HG02763 (cell line): ENCODE data around the gene HLA-DQB1.
"Not testable (repeated sequence)": the region's sequence is repeated elsewhere in the genome, so short reads cannot be mapped to it uniquely, and the experiment has no call there.

ENCODE experiments used
- ATAC-seq: cut with Tn5 transposase; IDR thresholded peaks from one replicate; pipeline ENCODE4 v1.9.1; 2021; ENCODE audit warnings: mild to moderate bottlenecking, moderate library complexity; ENCODE audit not compliant: unreplicated experiment

Gene HLA-DQB1

DNA sequence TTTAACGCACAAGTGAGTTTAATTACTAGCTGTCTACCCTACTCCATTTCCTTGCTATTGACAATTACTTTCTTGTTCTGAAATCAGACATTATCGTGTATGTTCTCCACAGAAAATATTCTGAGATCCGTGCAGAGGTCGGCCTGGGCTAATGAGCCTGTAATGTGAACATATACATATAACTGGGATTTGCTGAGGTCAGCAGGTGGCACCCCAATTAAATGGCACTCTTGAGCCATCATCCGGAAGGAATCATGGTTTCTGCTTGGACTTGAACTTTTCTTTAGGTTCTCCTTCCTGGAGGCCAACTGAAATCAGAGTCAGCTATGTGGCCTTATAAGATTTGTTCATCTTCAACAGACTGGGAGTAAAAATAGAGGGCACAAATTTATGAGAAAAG is 3.6 kb downstream of the HLA-DQB1 start:
- no peak for ATAC-seq

GRCh38 chr6:32662099-32662498 is 4.4 kb downstream of the HLA-DQB1 start:
- ATAC-seq: no peak

GRCh38 chr6:32659856-32660595 is 6.4 kb downstream of the HLA-DQB1 start:
- ATAC-seq: peak; percentile 54

DNA sequence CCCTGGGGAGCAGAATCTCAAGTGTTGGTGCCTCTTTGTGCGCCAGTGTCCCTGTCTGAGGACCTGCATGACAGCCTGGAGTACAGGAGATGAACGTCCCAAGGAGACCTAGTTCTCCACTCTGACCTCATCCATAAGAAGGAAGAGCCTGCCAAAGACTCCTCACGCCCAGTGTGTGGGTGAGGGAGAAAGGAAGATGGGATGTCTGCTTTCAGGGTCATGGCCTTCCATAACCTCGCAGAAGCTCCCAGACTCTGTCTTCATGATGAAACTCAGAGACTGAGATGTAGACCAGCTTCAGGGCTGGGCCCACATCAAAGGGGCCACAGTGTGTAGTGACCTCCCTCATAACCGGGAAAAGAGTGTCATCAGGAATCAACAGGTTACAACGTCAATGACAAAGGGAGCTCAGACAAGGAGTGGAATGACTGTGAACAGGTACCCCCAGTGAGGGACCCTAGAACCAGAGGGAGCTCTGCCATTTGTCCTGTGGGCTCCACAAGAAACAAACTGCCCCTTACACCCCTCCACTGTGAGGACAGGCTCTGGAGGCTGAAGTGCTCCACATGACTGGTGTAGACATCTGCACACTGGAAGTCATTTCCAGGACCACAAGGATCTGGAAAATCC is 8.1 kb downstream of the HLA-DQB1 start:
- ATAC-seq: no peak

- not testable (repeated sequence) for ATAC-seq
These were observed 8.6 kb downstream of the HLA-DQB1 start for GRCh38 chr6:32657819-32658218.

GRCh38 chr6:32657329-32657728 is 9.1 kb downstream of the HLA-DQB1 start:
- not testable (repeated sequence) for ATAC-seq

GRCh38 chr6:32655203-32655710 is 11.2 kb downstream of the HLA-DQB1 start:
- ATAC-seq: no peak

DNA sequence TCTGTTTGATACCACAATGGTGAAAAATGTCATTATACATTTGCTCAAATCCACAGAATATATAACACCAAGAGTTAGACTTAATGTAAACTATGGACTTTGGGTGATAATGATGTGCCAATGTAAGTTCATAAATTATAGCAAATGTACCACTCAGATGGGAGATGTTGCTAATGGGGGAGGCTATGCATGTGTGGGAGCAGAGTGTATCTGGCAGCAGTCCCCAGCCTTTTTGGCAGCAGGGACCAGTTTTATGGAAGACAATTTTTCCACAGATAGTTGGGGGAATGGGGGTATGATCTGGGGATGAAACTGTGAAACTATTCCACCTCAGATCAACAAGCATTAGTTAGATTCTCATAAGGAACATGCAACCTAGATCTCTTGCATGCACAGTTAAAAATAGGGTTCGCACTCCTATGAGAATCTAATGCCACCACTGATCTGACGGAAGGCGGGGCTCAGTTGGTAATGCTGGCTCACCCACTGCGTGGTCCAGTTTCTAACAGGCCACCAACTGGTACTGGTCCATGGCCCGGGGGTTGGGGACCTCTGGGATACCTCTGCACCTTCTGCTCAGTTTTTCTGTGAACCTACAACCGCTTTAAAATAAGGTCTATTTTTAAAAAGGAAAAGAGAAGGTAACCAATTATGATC is 21.3 kb downstream of the HLA-DQB1 start:
- ATAC-seq: no peak

GRCh38 chr6:32643904-32644303 is 22.6 kb downstream of the HLA-DQB1 start:
- ATAC-seq: no peak

- no peak for ATAC-seq
These were observed 23.7 kb downstream of the HLA-DQB1 start for GRCh38 chr6:32642720-32643106.

- ATAC-seq: not testable (repeated sequence)
These were observed 24.4 kb downstream of the HLA-DQB1 start for GRCh38 chr6:32641785-32642719.

DNA sequence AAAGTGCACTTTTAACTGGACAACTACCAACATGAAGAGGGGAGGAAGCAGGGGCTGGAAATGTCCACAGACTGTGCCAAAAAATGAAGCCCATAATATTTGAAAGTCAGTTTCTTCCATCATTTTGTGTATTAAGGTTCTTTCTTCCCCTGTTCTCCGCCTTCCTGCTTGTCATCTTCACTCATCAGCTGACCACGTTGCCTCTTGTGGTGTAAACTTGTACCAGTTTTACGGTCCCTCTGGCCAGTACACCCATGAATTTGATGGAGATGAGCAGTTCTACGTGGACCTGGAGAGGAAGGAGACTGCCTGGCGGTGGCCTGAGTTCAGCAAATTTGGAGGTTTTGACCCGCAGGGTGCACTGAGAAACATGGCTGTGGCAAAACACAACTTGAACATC is 25.3 kb downstream of the HLA-DQB1 start:
- ATAC-seq: no peak

DNA sequence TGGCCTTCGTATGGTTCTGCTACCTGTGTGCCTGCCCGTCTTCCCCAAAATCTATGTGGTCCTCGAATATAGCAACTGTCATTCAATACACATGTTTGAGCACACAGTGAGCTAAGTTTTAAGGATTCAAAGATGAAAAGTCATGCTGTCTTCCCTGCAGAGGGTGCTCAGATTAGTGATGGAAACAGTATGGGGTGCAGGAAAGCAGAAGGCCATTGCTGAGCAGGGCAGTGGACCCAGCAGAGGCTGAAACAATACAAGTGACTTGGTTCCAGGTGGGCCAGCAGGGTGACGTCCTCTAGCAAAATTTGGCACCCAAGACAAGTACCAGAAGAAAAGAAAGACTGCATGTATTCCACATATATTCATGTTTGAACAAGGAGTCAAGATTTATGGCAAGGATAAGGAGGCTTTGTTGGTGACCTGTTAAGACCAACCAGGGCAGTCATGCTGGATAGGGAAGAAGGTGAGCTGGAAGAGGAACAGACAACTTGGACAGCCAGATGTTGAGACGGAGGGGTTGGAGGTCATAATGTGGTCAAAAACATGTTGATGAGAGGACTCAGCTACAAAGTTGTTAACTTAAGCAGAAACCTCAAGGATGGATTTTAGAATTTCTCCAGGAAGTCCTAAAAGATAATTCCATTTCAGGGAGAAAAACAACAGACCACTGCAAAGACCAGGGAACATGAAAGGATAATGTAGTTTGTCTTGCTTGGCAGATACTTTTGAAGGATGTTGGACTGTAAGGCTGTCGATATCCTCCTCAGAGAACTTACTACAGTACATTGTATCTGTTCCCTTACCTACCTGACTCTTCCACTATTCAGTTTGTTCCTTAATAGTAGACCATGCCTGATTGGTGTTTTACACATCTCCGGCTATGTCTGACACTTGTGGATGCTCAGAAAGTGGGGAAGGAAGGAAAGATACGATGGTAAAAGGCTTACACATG is 26.7 kb downstream of the HLA-DQB1 start:
- ATAC-seq: no peak

- ATAC-seq: no peak
These were observed 27.8 kb downstream of the HLA-DQB1 start for GRCh38 chr6:32638532-32639219.

- ATAC-seq: no peak
These were observed 28.6 kb downstream of the HLA-DQB1 start for GRCh38 chr6:32637883-32638282.

GRCh38 chr6:32637219-32637880 is 29.1 kb downstream of the HLA-DQB1 start, which contains the start of gene HLA-DQA1:
Gene HLA-DQA1, plus strand, starts transcription at chr6:32637406. Its CDS starts 53 bp downstream, at chr6:32637459.
- ATAC-seq: no peak

- no peak for ATAC-seq
These were observed 30.8 kb downstream of the HLA-DQB1 start for GRCh38 chr6:32635526-32636123.

- ATAC-seq: not testable (repeated sequence)
These were observed 36.7 kb downstream of the HLA-DQB1 start for GRCh38 chr6:32629793-32630192.
